DMS114 treated with DMSO at 0.1 percent for 48 hours (cell line): Measurements from ENCODE around the gene SLAMF8.

ENCODE experiments used
- DNase-seq: peaks from one replicate; lab custom pipeline; 2025; ENCODE audit not compliant: unreplicated experiment; lab: John Stamatoyannopoulos, UW

The SLAMF8 gene

GRCh38 chr1:159868766-159869165 lies 42.1 kb downstream of the SLAMF8 start:
- DNase-seq, result no peak

DNA sequence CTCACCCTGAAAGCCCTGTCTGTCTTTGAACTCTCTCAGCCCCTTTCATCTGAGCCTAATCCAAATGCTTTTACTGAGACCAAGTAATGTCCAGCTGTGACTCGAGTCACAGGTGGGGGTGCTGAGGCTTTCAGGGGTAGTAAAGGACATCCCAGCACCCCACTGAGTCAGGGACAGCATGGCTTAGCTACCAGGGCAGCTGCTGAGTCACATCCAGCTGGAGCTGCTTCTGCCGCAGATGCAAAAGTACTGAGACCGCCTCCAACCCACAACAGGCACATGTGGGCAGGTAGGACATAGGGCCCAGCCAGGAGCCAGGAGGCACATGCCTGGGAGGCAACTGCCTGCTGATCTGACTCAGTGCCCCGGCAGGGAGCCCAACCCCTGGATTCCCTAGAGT lies 42.5 kb downstream of the SLAMF8 start:
- DNase-seq, result no peak

DNA sequence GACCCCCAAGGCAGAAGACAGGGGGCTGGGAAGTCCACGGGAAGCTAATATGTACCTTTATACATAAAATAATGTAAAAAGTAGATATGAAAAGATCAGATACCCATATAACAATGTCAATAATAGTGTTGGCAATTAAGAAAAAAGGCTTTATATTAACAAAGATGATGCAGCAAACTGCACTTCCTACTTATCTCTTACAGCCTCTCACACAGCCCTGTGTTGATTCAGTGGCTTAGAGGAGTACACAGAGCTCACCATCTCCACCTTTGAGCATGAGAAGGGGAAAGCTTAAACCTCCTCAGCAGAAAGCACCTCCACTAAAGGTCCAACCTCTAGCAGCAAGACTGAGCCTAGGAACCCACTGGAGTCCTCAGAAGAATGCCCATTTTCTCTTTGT lies 42.9 kb downstream of the SLAMF8 start:
- no peak for DNase-seq

GRCh38 chr1:159870704-159871103 lies 44.0 kb downstream of the SLAMF8 start:
- DNase-seq, result no peak

DNA sequence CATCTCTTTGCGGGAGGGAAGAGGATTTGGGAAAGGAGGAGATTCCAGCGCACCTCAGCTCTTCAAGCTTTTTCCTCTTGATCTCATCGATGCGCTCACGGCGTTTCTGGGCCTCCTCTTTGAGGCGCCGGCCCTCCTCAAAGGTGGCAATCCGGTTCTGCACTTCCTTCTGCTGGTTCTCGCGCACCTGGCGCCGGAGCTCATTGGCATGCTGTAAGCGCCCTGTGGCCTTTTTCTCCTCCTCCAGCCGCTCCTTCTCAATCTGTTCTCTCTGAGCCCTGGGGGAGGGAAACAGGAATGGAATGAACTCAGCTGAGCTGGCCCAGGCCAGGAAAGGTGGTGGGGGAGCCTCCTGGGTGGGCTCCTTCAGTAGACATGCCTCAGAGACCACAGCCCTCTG lies 46.2 kb downstream of the SLAMF8 start:
- DNase-seq, result no peak

DNA sequence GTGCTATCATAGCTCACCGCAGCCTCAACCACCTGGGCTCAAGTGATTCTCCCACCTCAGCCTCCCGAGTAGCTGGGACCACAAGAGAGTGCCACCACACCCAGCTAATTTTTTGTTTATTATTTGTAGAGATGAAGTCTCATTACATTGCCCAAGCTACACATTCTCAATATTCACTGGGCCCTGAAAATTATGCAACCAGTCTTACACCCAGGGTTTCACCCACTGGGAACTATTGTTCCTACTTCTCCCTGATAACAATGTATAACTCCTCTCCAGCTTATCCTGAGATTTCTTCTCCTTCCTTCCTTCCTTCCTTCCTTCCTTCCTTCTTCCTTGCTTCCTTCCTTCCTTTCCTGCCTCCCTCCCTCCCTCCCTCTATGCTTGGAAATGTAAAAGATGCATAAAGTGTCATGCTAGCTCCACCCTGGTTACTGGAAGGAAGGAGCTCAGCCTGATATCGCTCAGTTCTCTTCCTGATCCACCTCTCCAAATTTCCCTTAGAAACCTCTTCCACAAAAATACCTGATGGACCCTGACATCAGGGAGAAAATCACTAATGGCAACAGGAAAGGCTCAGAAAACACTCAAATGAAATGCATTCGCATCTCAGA lies 47.0 kb downstream of the SLAMF8 start:
- DNase-seq, result no peak

DNA sequence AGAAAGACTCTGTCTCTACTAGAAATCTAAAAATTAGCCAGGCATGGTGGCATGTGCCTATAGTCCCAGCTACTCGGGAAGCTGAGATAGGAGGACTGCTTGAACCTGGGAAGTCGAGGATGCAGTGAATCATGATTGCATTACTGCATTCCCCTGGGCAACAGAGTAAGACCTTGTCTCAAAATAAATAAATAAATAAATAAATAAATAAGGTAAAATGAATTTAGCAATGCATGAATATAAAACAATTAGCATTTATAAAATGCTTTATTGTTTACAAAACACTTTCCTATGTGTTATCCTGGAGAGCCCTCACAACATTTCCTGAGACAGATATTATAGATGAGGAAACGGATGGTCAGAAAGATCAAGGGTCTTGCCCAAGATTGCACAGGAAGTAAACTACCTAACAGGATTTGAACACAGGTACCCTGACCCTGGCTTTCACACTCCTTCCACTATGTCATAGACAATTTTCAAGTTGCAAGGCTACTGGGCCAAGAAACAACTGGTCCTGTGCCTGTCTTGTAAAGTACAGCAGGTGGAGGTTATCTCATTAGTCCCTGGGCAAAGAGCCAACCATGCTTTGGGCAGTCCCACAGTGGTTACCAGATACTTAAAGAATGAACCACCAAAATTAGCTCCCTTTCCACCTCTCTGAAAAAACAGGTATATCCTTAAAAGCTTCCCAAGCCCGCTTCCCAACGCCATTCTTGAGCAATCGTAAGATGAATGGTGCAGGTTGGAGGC lies 51.2 kb downstream of the SLAMF8 start:
- DNase-seq, result no peak

- no peak for DNase-seq
Measured at GRCh38 chr1:159879136-159879535, 52.5 kb downstream of the SLAMF8 start.

DNA sequence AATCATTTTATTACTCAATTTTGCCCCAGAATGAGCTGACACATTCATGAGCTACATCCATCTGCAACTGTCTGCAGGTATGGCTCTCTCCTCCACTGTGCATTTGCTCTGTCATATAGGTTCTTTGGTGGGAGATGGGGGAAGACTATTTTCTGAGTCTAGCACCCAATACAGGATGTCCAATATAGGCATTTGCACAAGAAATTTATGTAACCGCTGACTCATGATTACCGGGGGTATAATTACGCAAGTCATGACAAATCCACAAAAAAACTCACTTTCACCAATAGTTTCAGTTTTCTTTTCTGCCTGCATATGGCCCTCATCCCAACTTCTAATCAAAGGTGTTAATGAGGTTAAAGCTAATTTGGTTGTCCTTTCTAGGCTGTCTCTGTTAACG lies 53.3 kb downstream of the SLAMF8 start:
- no peak for DNase-seq

- DNase-seq, result no peak
Measured at GRCh38 chr1:159880430-159880829, 53.8 kb downstream of the SLAMF8 start.

GRCh38 chr1:159881622-159882526 lies 55.2 kb downstream of the SLAMF8 start:
- DNase-seq, result no peak

GRCh38 chr1:159882527-159882862 lies 55.8 kb downstream of the SLAMF8 start:
- DNase-seq, result no peak

DNA sequence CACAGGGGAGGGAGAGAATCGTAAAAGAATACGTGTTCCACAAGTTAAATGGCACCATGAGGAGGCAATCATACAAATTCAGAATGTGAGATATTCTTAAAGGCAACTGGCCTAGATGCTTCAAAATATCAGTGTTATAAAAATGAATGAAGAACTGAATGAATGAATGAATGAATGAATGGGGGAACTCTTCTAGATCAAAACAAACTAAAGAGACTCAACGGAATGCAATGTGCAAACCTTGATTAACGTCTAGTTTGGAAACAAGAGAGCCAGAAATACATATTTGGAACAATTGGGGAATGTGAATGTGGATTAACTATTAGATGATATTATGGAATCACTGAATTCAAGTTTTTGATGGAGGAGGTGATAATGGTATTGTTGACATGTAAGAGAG lies 56.5 kb downstream of the SLAMF8 start:
- DNase-seq, result no peak

GRCh38 chr1:159884296-159884695 lies 57.6 kb downstream of the SLAMF8 start:
- DNase-seq, result no peak
